K562 (cell line): ENCODE results near the gene CAMK2D. TPM values are rescaled to one million over a fixed set of nuclear protein-coding genes. Genes with fewer than 3 reads are reported as not detected.

ENCODE experiments used
- ATAC-seq: fragments of 200-7000 bp; cut with Tn5 transposase; 3 replicates; pipeline ENCODE4 v1.9.1; 2020; ENCODE audit warnings: moderate library complexity
- BruUV-seq: library from RNA; stranded (reverse); fragments of 400-500 nt; replicated peaks from 2 replicates; lab custom pipeline; 2021; lab: Mats Ljungman, UMichigan
- CTCF ChIA-PET: fragments of 300-600 bp; formaldehyde crosslinking; extraction: SDS; loops from one replicate; lab custom pipeline; 2021; ENCODE audit warnings: low intra/inter-chr PET ratio; lab: Yijun Ruan, JAX
- POLR2A ChIA-PET: fragments of 300-600, 350-650 bp; sonication (Branson Sonifier 250); formaldehyde crosslinking; extraction: SDS; loops from one replicate; lab custom pipeline; 2021; ENCODE audit warnings: antibody characterized with exemption, inconsistent platforms; lab: Yijun Ruan, JAX
- DNase-seq, 4 experiments: peaks; one replicate each; pipeline versions ENCODE4 v3.0.0 to v3.0.0-alpha.2; 2011 to 2018; ENCODE audit warnings: low spot score in 3 of 4, mixed read lengths in 3 of 4; ENCODE audit errors: extremely low read depth in 1 of 4
- FAIRE-seq: peaks from 2 replicates; lab custom pipeline; 2011; peaks lifted over from hg19 to GRCh38; lab: Jason Lieb, UNC
- H2AFZ ChIP-seq: 2 replicates; pipeline ENCODE4 v1.6.0; 2011; ENCODE audit warnings: low read depth, low read length, control low read depth, inconsistent platforms
- H3K27ac ChIP-seq: fragments of 200-600 bp; 3 replicates; pipeline ENCODE4 v1.8.0; 2011; ENCODE audit warnings: low read depth, mild to moderate bottlenecking, control low read depth, inconsistent platforms, low read length, moderate library complexity, mixed read lengths; ENCODE audit errors: extremely low read depth
- H3K27me3 ChIP-seq, 2 experiments: fragments of 300-600 bp in 1 of 2; 2 replicates in 1 of 2; 3 replicates in 1 of 2; pipeline versions ENCODE4 v1.6.0 to v1.8.0; 2011; ENCODE audit warnings: inconsistent platforms in 2 of 2, low read length in 2 of 2, mild to moderate bottlenecking in 1 of 2, mixed read lengths in 1 of 2, moderate library complexity in 1 of 2; ENCODE audit not compliant: control insufficient read depth in 2 of 2, insufficient read depth in 2 of 2
- H3K36me3 ChIP-seq: fragments of 300-600 bp; 3 replicates; pipeline ENCODE4 v1.8.0; 2011; ENCODE audit warnings: mild to moderate bottlenecking, low read length, inconsistent platforms; ENCODE audit not compliant: control insufficient read depth, insufficient read depth
- H3K4me1 ChIP-seq, 2 experiments: fragments of 200-600 bp in 1 of 2; replicated peaks in 1 of 2; 2 replicates in 1 of 2; 3 replicates in 1 of 2; pipeline versions ENCODE4 v1.5.1 to v1.8.0; 2011; ENCODE audit warnings: inconsistent platforms in 2 of 2, low read length in 2 of 2, mild to moderate bottlenecking in 1 of 2, mixed read lengths in 1 of 2, moderate library complexity in 1 of 2; ENCODE audit not compliant: control insufficient read depth in 2 of 2, insufficient read depth in 2 of 2
- H3K4me2 ChIP-seq: 2 replicates; pipeline ENCODE4 v1.6.1; 2011; ENCODE audit warnings: low read length, control low read depth, inconsistent platforms, mixed read lengths; ENCODE audit not compliant: insufficient read depth
- H3K4me3 ChIP-seq: fragments of 200-600 bp; sonication (generic), shearing (Covaris generic); 2 replicates; pipeline ENCODE4 v1.5.1; 2016; ENCODE audit warnings: control low read depth, inconsistent platforms
- H3K79me2 ChIP-seq: fragments of 200-600 bp; 3 replicates; pipeline ENCODE4 v1.8.0; 2011; ENCODE audit warnings: low read length, inconsistent platforms; ENCODE audit not compliant: control insufficient read depth, insufficient read depth
- H3K9ac ChIP-seq, 2 experiments: 2 replicates each; pipeline versions ENCODE4 v1.6.0 to v1.6.1; 2011; ENCODE audit warnings: low read depth in 2 of 2, low read length in 2 of 2, control low read depth in 1 of 2, inconsistent platforms in 1 of 2, mild to moderate bottlenecking in 1 of 2, mixed read lengths in 1 of 2; ENCODE audit not compliant: insufficient read depth in 1 of 2
- H3K9me1 ChIP-seq: one replicate; pipeline ENCODE4 v1.6.0; 2011; ENCODE audit warnings: inconsistent platforms, mild to moderate bottlenecking, low read length, moderate library complexity; ENCODE audit not compliant: control insufficient read depth, insufficient read depth
- H3K9me3 ChIP-seq: replicated peaks from 2 replicates; pipeline ENCODE4 v1.5.1; 2011; ENCODE audit warnings: low read depth, low read length, inconsistent platforms; ENCODE audit not compliant: control insufficient read depth, insufficient read depth
- H4K20me1 ChIP-seq: replicated peaks from 2 replicates; pipeline ENCODE4 v1.6.1; 2011; ENCODE audit warnings: low read length, inconsistent platforms, mixed read lengths; ENCODE audit not compliant: control insufficient read depth, insufficient read depth
- PRDM10 ChIP-seq: fragments of 450-650 bp; IDR thresholded peaks from 2 replicates; pipeline ENCODE4 v1.6.1; 2018; ENCODE audit not compliant: partially characterized antibody
- SAFB2 ChIP-seq: fragments of 200-400 bp; formaldehyde crosslinking; IDR thresholded peaks from 2 replicates; pipeline ENCODE4 v1.6.1; 2018; ENCODE audit warnings: borderline replicate concordance, low read length, low read depth, moderate library complexity; ENCODE audit not compliant: severe bottlenecking
- TCF7 ChIP-seq: sonication (generic); IDR thresholded peaks from 2 replicates; pipeline ENCODE4 v1.6.1; 2016; ENCODE audit warnings: antibody characterized with exemption, borderline replicate concordance
- XRCC3 ChIP-seq: fragments of 450-650 bp; IDR thresholded peaks from 2 replicates; pipeline ENCODE4 v1.6.1; 2017; ENCODE audit warnings: mild to moderate bottlenecking, moderate library complexity
- ZZZ3 ChIP-seq: fragments of 450-650 bp; IDR thresholded peaks from 2 replicates; pipeline ENCODE4 v1.6.1; 2016; ENCODE audit warnings: antibody characterized with exemption, mild to moderate bottlenecking, moderate library complexity
- WGBS: fragments of 100-300 bp; shearing (Covaris generic); methylation state at CpG from one replicate; pipeline ENCODE4 v1.1.6; 2016; ENCODE audit warnings: low coverage, mixed read lengths; ENCODE audit not compliant: insufficient coverage; ENCODE audit errors: missing lambda C conversion rate; 5-methylcytosine and 5-hydroxymethylcytosine counted together
- in situ Hi-C: fragments of 300-500 bp; cut with MboI; formaldehyde crosslinking; loops from 4 replicates; pipeline ENCODE4 v1.15.0; 2018; ENCODE audit warnings: inconsistent platforms, mixed read lengths
- intact Hi-C: fragments of 100-400 bp; cut with micrococcal nuclease; formaldehyde crosslinking; loops from 2 replicates; pipeline ENCODE4 v1.14.2; 2022
- polyA plus RNA-seq, 8 experiments: library from polyadenylated mRNA; depleted of rRNA in 4 of 8; stranded (reverse) in 5 of 8; unstranded in 3 of 8; fragments of >200 nt; fragmentation: Nextera tagmentation in 2 of 8; fragmentation: Illumina TruSeq in 1 of 8; extraction: Ambion mirVana in 2 of 8; extraction: Trizol in 1 of 8; gene quantifications; 2 replicates each; pipeline versions ENCODE4 v1.2.1 to v1.2.3, GENCODE V29; 2011 to 2014; ENCODE audit warnings: inconsistent platforms in 1 of 8, missing spikeins in 1 of 8
- total RNA-seq, 7 experiments: library from RNA; depleted of rRNA in 6 of 7; stranded (reverse); fragments of >200 nt in 6 of 7; fragmentation: Illumina TruSeq in 2 of 7; extraction: Trizol in 2 of 7; gene quantifications; 2 replicates each; pipeline versions ENCODE4 v1.2.1 to v1.2.3, GENCODE V29; 2011 to 2021; ENCODE audit warnings: low replicate concordance in 1 of 7

Gene CAMK2D
- total and polyA plus RNA-seq, 9 of the 15 experiments (the other 6 are each of a cell fraction or from before 2014, with no cell fraction given), result 0.01 to 0.33 (median 0.04) TPM; not detected in 2

GRCh38 chr4:113455061-113455460 lies 306.5 kb downstream of the CAMK2D start:
- WGBS, result 0% methylated on average over 2 of the region's 2 CpGs

GRCh38 chr4:113452868-113453620 lies 308.5 kb downstream of the CAMK2D start:
- no peaks in the 10 kb centered on the region for H3K79me2 ChIP-seq
- no peaks in the 10 kb centered on the region for H3K27me3 ChIP-seq
- BruUV-seq, result no TSS peak
- H3K4me3 ChIP-seq, result no peak overlapping the region
- ChIA-PET CTCF (no interaction called here), POLR2A (no interaction called here)
- no peaks in the 10 kb centered on the region for H3K4me1 ChIP-seq
- intact Hi-C loops (no loop called here), in situ Hi-C loops (no loop called here)
- ATAC-seq (no peak), DNase-seq (no peak), FAIRE-seq (no peak)
- 0% methylated on average over 4 of the region's 4 CpGs for WGBS
- H3K4me2 ChIP-seq, result no peak overlapping the region
- no peaks in the 10 kb centered on the region for H3K36me3 ChIP-seq
- no peak overlapping the region for H3K27ac ChIP-seq
- no peak overlapping the region for H2AFZ ChIP-seq
- H3K9ac ChIP-seq, result no peak overlapping the region
- H3K9me1 ChIP-seq, result no peaks in the 10 kb centered on the region
- no peaks in the 10 kb centered on the region for H3K9me3 ChIP-seq
- TF ChIP-seq XRCC3, result no peak
- TF ChIP-seq PRDM10, result peak; percentile 87
- H4K20me1 ChIP-seq, result no peaks in the 10 kb centered on the region

More at GRCh38 chr4:113455061-113455460, 306.5 kb downstream of the CAMK2D start:
- no peaks in the 10 kb centered on the region for H4K20me1 ChIP-seq
- H3K9me3 ChIP-seq, result no peaks in the 10 kb centered on the region
- no peaks in the 10 kb centered on the region for H3K36me3 ChIP-seq
- no peak overlapping the region for H3K4me2 ChIP-seq
- no peak for ATAC-seq
- intact Hi-C loops, result no loop called here
- H2AFZ ChIP-seq, result no peak overlapping the region
- no peak overlapping the region for H3K27ac ChIP-seq
- POLR2A ChIA-PET, result no interaction called here
- in situ Hi-C loops, result no loop called here
- TF ChIP-seq TCF7 (no peak), ZZZ3 (no peak), SAFB2 (no peak)
- TF ChIP-seq, all 486 proteins: peak for 0
- no peak for FAIRE-seq
- no peak for DNase-seq
- H3K79me2 ChIP-seq, result no peaks in the 10 kb centered on the region
- H3K9ac ChIP-seq, result no peak overlapping the region
- H3K27me3 ChIP-seq, result no peaks in the 10 kb centered on the region
- CTCF ChIA-PET, result no interaction called here
- no peak overlapping the region for H3K4me3 ChIP-seq
- no TSS peak for BruUV-seq
- H3K9me1 ChIP-seq, result no peaks in the 10 kb centered on the region
- H3K4me1 ChIP-seq, result no peaks in the 10 kb centered on the region
